B cell (primary cell): ENCODE data around the gene FYCO1. TPM values are rescaled to one million over a fixed set of nuclear protein-coding genes. Genes with fewer than 3 reads are reported as not detected.

Source experiments
- ATAC-seq: fragments of 200-7000 bp; cut with Tn5 transposase; one replicate; pipeline ENCODE4 v1.10.0; 2021; ENCODE audit warnings: low read depth, mild to moderate bottlenecking, moderate number of reproducible peaks, moderate library complexity
- CTCF ChIA-PET: fragments of 350-600 bp; sonication (Branson Sonifier 250); formaldehyde crosslinking; loops from one replicate; lab custom pipeline; 2021; ENCODE audit warnings: antibody characterized with exemption, inconsistent platforms; lab: Charles Lee
- POLR2A ChIA-PET: fragments of 350-600 bp; sonication (Branson Sonifier 250); formaldehyde crosslinking; loops from one replicate; lab custom pipeline; 2021; ENCODE audit warnings: antibody characterized with exemption; lab: Charles Lee
- DNase-seq: peaks from one replicate; pipeline ENCODE4 v3.0.0; 2013
- H2AFZ ChIP-seq: 2 replicates; pipeline ENCODE4 v1.6.1; 2012; ENCODE audit warnings: mild to moderate bottlenecking, low read depth, low read length; ENCODE audit not compliant: insufficient read depth, poor library complexity, severe bottlenecking
- H3K27ac ChIP-seq, 2 donors: 1 replicate in 1 of 2; 2 replicates in 1 of 2; pipeline ENCODE4 v1.5.1; 2012 to 2013; ENCODE audit warnings: low read length in 2 of 2, mild to moderate bottlenecking in 2 of 2, moderate library complexity in 1 of 2
- H3K27me3 ChIP-seq, 4 experiments: fragments of 200-600 bp in 1 of 4; sonication (generic) in 1 of 4; replicated peaks in 1 of 4; 1 replicate in 2 of 4; 2 replicates in 2 of 4; pipeline versions ENCODE4 v1.6.1 to v1.7.0; 2013 to 2016; ENCODE audit warnings: low read length in 3 of 4, mild to moderate bottlenecking in 2 of 4, mixed read lengths in 1 of 4, moderate library complexity in 1 of 4; ENCODE audit not compliant: insufficient read depth in 4 of 4, control insufficient read depth in 3 of 4; ENCODE audit errors: control extremely low read depth in 1 of 4
- H3K36me3 ChIP-seq, 2 experiments: replicated peaks in 1 of 2; 1 replicate in 1 of 2; 2 replicates in 1 of 2; pipeline versions ENCODE4 v1.6.1 to v1.7.1; 2013; ENCODE audit warnings: low read length in 1 of 2; ENCODE audit not compliant: insufficient read depth in 2 of 2, control insufficient read depth in 1 of 2; ENCODE audit errors: control extremely low read depth in 1 of 2, extremely low read depth in 1 of 2
- H3K4me1 ChIP-seq, 2 donors: fragments of 200-600 bp in 1 of 2; sonication (generic) in 1 of 2; 1 replicate in 1 of 2; 2 replicates in 1 of 2; pipeline versions ENCODE4 v1.5.1 to v1.6.1; 2013 to 2017; ENCODE audit warnings: low read length in 2 of 2; ENCODE audit not compliant: control insufficient read depth in 2 of 2, insufficient read depth in 2 of 2
- H3K4me2 ChIP-seq: replicated peaks from 2 replicates; pipeline ENCODE3; 2012; ENCODE audit warnings: mild to moderate bottlenecking, low read depth, low read length; ENCODE audit not compliant: poor library complexity, severe bottlenecking
- H3K4me3 ChIP-seq, 5 experiments: fragments of 200-600 bp in 1 of 5; sonication (generic) in 1 of 5; 1 replicate in 3 of 5; 2 replicates in 2 of 5; pipeline versions ENCODE4 v1.5.1 to v1.7.0; 2011 to 2016; ENCODE audit warnings: low read length in 4 of 5, mild to moderate bottlenecking in 4 of 5, low read depth in 2 of 5, control low read depth in 1 of 5, moderate library complexity in 1 of 5; ENCODE audit not compliant: insufficient read depth in 1 of 5; ENCODE audit errors: control extremely low read depth in 1 of 5, extremely low read depth in 1 of 5
- H3K79me2 ChIP-seq: fragments of 200-600 bp; sonication (generic); one replicate; pipeline ENCODE4 v1.6.0; 2016; ENCODE audit warnings: low read length; ENCODE audit not compliant: control insufficient read depth, insufficient read depth
- H3K9ac ChIP-seq: fragments of 200-600 bp; sonication (generic); 2 replicates; pipeline ENCODE4 v1.6.1; 2017; ENCODE audit warnings: mild to moderate bottlenecking, low read length, moderate library complexity
- H3K9me3 ChIP-seq, 3 donors: one replicate each; pipeline versions ENCODE4 v1.6.1 to v1.7.1; 2013; ENCODE audit warnings: low read length in 2 of 3; ENCODE audit not compliant: control insufficient read depth in 2 of 3, insufficient read depth in 1 of 3; ENCODE audit errors: control extremely low read depth in 1 of 3
- H4K20me1 ChIP-seq: 2 replicates; pipeline ENCODE4 v1.6.0; 2012; ENCODE audit warnings: mild to moderate bottlenecking, low read length; ENCODE audit not compliant: insufficient read depth, control insufficient read depth, poor library complexity, severe bottlenecking
- H3K27ac Mint-ChIP-seq: one replicate; pipeline ENCODE4 v1.8.0; 2021; ENCODE audit warnings: mixed read lengths
- H3K27me3 Mint-ChIP-seq: one replicate; pipeline ENCODE4 v1.8.0; 2021; ENCODE audit warnings: mixed read lengths
- H3K4me1 Mint-ChIP-seq: one replicate; pipeline ENCODE4 v1.8.0; 2021; ENCODE audit warnings: mixed read lengths
- H3K4me3 Mint-ChIP-seq: one replicate; pipeline ENCODE4 v1.8.0; 2021; ENCODE audit warnings: mixed read lengths
- H3K9me3 Mint-ChIP-seq: one replicate; pipeline ENCODE4 v1.8.0; 2022; ENCODE audit warnings: mixed read lengths; ENCODE audit not compliant: insufficient read depth
- CTCF ChIP-seq: fragments of 200-600 bp; IDR thresholded peaks from one replicate; pipeline ENCODE4 v1.8.0; 2022; ENCODE audit warnings: antibody characterized with exemption, mild to moderate bottlenecking
- EZH2 ChIP-seq: IDR thresholded peaks from 2 replicates; pipeline ENCODE4 v1.6.1; 2012; ENCODE audit warnings: borderline replicate concordance, low read depth, mild to moderate bottlenecking, moderate library complexity, low read length; ENCODE audit not compliant: insufficient read depth, poor library complexity, severe bottlenecking
- WGBS: methylation state at CpG from one replicate; pipeline ENCODE4 v1.1.5; 2013; ENCODE audit warnings: missing lambda C conversion rate; ENCODE audit not compliant: insufficient coverage; 5-methylcytosine and 5-hydroxymethylcytosine counted together
- intact Hi-C: fragments of 100-400 bp; cut with micrococcal nuclease; formaldehyde crosslinking; loops from one replicate; pipeline ENCODE4 v1.10.0; 2022
- polyA plus RNA-seq: library from polyadenylated mRNA; depleted of rRNA; stranded (reverse); fragments of >200 nt; gene quantifications from 2 replicates; pipeline ENCODE4 v1.2.3, GENCODE V29; 2012
- total RNA-seq, 2 donors: library from RNA; stranded (reverse); fragments of 120-200 nt in 1 of 2; gene quantifications; 1 replicate in 1 of 2; 2 replicates in 1 of 2; pipeline versions ENCODE4 v1.2.3 to v1.2.4, GENCODE V29; 2013 to 2022

The FYCO1 gene
- total and polyA plus RNA-seq, 2 donors (not counting 1 experiment from before 2014, with no cell fraction given): 5.4 to 16.7 TPM

DNA sequence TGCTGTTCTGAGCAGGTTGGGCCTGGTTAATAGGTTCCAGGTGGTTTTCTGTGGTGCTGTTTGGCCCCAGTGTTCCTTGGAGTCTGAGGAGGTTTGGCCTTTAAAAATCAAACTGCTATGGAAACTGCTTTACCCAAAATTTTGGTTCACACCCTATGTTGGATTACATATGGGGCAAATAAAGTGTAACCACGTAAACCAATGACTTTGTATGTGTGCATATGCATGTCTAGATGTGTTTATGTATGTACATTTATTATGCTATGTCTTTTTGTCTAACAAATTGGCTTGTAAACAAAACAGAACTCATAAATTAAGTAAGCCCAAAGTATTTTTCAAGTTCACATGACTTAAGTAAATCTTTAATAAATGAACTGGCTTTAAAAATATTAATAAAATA is 40.6 kb upstream of the FYCO1 start:
- no peaks in the 10 kb centered on the region for H3K4me1 ChIP-seq
- ChIA-PET CTCF (no interaction called here), POLR2A (no interaction called here)
- H4K20me1 ChIP-seq: no peaks in the 10 kb centered on the region
- peaks cover 2% of the 10 kb centered on the region for H3K4me1 Mint-ChIP-seq
- no peaks in the 10 kb centered on the region for H3K27me3 ChIP-seq
- TF ChIP-seq CTCF (no peak), EZH2 (no peak)
- WGBS: no CpG with 5 or more reads among the region's 1 CpG
- no peaks in the 10 kb centered on the region for H3K36me3 ChIP-seq
- no peaks in the 10 kb centered on the region for H3K9me3 Mint-ChIP-seq
- peaks cover 4% of the 10 kb centered on the region for H3K27me3 Mint-ChIP-seq
- no peak overlapping the region for H3K27ac ChIP-seq
- intact Hi-C loops: no loop called here
- H3K9ac ChIP-seq: no peak overlapping the region
- no peak overlapping the region for H3K4me2 ChIP-seq
- H3K4me3 ChIP-seq: no peak overlapping the region
- peaks cover 0 to 12% (median 10%) of the 10 kb centered on the region in 3 donors for H3K9me3 ChIP-seq
- ATAC-seq: no peak
- no peak overlapping the region for H3K27ac Mint-ChIP-seq
- no peak for DNase-seq
- no peaks in the 10 kb centered on the region for H3K79me2 ChIP-seq
- no peak overlapping the region for H2AFZ ChIP-seq
- H3K4me3 Mint-ChIP-seq: no peak overlapping the region

DNA sequence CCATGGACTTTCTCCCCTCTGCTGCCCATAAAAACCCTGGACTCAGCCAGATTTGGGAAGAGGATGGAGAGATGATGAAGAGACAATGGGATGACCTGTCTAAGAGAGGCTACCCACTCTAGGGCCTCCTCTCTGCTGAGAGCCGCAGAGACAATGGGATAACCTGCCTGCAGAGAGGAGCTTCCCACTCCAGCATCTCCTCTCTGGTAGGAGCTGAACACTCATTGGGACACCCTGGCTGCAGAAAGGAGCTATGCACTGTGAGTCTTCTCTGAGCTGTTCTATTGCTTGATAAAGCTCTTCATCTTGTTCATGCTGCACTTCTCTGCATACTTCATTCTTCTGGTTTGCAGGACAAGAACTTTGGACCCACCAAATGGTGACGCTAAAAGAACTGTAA is 36.1 kb upstream of the FYCO1 start:
- H3K4me1 ChIP-seq: peaks cover 11 to 16% of the 10 kb centered on the region in 2 donors
- H3K79me2 ChIP-seq: no peaks in the 10 kb centered on the region
- Mint-ChIP-seq H3K9me3 (peaks cover 8% of the 10 kb centered on the region), H3K4me1 (peaks cover 16% of the 10 kb centered on the region), H3K4me3 (no peak overlapping the region), H3K27ac (no peak overlapping the region), H3K27me3 (no peaks in the 10 kb centered on the region)
- POLR2A ChIA-PET: no interaction called here
- 81% methylated on average over 2 of the region's 2 CpGs for WGBS
- no peak overlapping the region for H3K9ac ChIP-seq
- intact Hi-C loops: no loop called here
- CTCF ChIA-PET: interaction anchor here (0.8 to 1.8 kb wide), 2 partner anchors 21 to 94 kb away, joined by 3 to 4 read pairs; no protein-coding TSS in a partner anchor
- no peaks in the 10 kb centered on the region for H3K27me3 ChIP-seq
- no peak overlapping the region for H3K4me3 ChIP-seq
- peaks cover 0 to 33% (median 28%) of the 10 kb centered on the region in 3 donors for H3K9me3 ChIP-seq
- no peak overlapping the region for H2AFZ ChIP-seq
- DNase-seq: no peak
- no peak overlapping the region for H3K27ac ChIP-seq
- ATAC-seq: no peak
- no peaks in the 10 kb centered on the region for H3K36me3 ChIP-seq
- no peak overlapping the region for H3K4me2 ChIP-seq
- H4K20me1 ChIP-seq: no peaks in the 10 kb centered on the region
- TF ChIP-seq EZH2: no peak
- TF ChIP-seq CTCF: no peak
